Body of pancreas (tissue), 4 donors: Measurements from ENCODE around the gene ELF1. TPM values are rescaled to one million over a fixed set of nuclear protein-coding genes. Genes with fewer than 3 reads are reported as not detected.

Experiments used
- ATAC-seq: fragments of 150-250 bp; one replicate; pipeline ENCODE4 v1.9.1; 2016
- DNase-seq, 4 donors: peaks; one replicate each; pipeline ENCODE4 v3.0.0-alpha.2; 2019
- H3K27ac ChIP-seq, 4 donors: fragments of 200-600 bp; sonication (generic); 1 replicate in 3 of 4; 2 replicates in 1 of 4; pipeline versions ENCODE4 v1.5.1 to v1.6.1; 2016 to 2019; ENCODE audit warnings: mild to moderate bottlenecking in 1 of 4, mixed read lengths in 1 of 4, moderate library complexity in 1 of 4
- H3K27me3 ChIP-seq, 2 donors: fragments of 200-600 bp; sonication (generic); one replicate each; pipeline ENCODE4 v1.6.0; 2016; ENCODE audit warnings: mild to moderate bottlenecking in 1 of 2
- H3K36me3 ChIP-seq, 2 donors: fragments of 200-600 bp; sonication (generic); replicated peaks in 1 of 2; 2 replicates each; pipeline ENCODE4 v1.5.1; 2016; ENCODE audit warnings: low read depth in 2 of 2; ENCODE audit not compliant: insufficient read depth in 1 of 2
- H3K4me1 ChIP-seq: fragments of 200-600 bp; sonication (generic); one replicate; pipeline ENCODE4 v1.6.0; 2016
- H3K4me3 ChIP-seq, 2 donors: fragments of 200-600 bp; sonication (generic); 1 replicate in 1 of 2; 2 replicates in 1 of 2; pipeline ENCODE4 v1.5.1; 2016 to 2019
- H3K9me3 ChIP-seq, 3 donors: fragments of 200-600 bp; sonication (generic); 1 replicate in 2 of 3; 2 replicates in 1 of 3; pipeline ENCODE4 v1.5.1; 2016
- POLR2A ChIP-seq, 3 donors: fragments of 450-650 bp; IDR thresholded peaks; one replicate each; pipeline ENCODE4 v1.6.1; 2016; ENCODE audit warnings: antibody characterized with exemption in 3 of 3, mild to moderate bottlenecking in 2 of 3
- WGBS, 2 donors: methylation state at CpG; one replicate each; pipeline ENCODE4 v1.1.5; 2017; 5-methylcytosine and 5-hydroxymethylcytosine counted together
- intact Hi-C: fragments of 100-400 bp; cut with DNase I; formaldehyde crosslinking; loops from one replicate; pipeline ENCODE4 v1.15.1; 2023
- total RNA-seq, 2 donors: library from RNA; depleted of rRNA; stranded (reverse); fragments of >200 nt; gene quantifications; one replicate each; pipeline ENCODE4 v1.1.0, GENCODE V29; 2016
- TF ChIP-seq, protein P1 (sequence below), 7 experiments: fragments of 450-650 bp in 4 of 7; fragments of 200-600 bp in 3 of 7; sonication (generic) in 3 of 7; IDR thresholded peaks; one replicate each; pipeline ENCODE4 v1.5.1; 2016 to 2019; ENCODE audit warnings: antibody characterized with exemption in 7 of 7

ELF1 gene
- total RNA-seq, 2 donors from 2014 or later, result 40.5 to 61.7 TPM

DNA sequence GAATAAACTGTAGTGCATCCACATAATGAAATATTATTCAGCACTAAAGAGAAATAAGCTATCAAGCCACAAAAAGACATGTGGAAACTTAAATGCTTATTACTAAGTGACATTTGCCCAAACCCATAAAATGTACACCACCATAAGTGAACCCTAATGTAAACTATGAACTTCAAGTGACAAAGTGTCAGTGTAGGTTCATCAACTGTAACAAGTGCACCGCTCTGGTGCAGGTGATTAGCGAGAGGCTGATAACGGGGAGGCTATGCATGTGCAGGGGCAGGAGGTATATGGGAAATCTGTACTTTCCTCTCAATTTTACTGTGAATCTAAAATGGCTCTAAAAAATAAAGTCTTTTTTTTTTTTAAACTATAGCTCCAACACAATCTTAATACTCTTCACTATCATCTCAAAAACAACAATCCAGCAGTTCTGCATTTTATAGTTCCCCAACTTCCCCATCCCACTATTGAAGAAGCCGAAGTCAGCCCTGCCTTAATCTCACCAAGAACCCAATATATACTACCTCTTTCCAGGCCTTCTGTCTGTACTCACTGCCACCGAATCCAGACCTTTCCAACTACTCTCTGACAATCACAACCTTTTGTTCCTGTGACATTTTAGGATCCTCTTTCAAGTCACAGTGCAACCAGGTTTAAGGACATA is 22.6 kb downstream of the ELF1 start:
- Histone ChIP-seq H3K27me3 (no peaks in the 10 kb centered on the region), H3K9me3 (peaks cover 0 to 2% (median 0%) of the 10 kb centered on the region in 3 donors), H3K36me3 (no peaks in the 10 kb centered on the region), H3K4me1 (peaks cover 83% of the 10 kb centered on the region), H3K27ac (peak overlapping the region in 2 of 4 donors; percentile 15 to 76), H3K4me3 (no peak overlapping the region)
- no peak for TF ChIP-seq POLR2A (IDR thresholded peaks at IDR 0.05)
- TF ChIP-seq, protein P1, sequence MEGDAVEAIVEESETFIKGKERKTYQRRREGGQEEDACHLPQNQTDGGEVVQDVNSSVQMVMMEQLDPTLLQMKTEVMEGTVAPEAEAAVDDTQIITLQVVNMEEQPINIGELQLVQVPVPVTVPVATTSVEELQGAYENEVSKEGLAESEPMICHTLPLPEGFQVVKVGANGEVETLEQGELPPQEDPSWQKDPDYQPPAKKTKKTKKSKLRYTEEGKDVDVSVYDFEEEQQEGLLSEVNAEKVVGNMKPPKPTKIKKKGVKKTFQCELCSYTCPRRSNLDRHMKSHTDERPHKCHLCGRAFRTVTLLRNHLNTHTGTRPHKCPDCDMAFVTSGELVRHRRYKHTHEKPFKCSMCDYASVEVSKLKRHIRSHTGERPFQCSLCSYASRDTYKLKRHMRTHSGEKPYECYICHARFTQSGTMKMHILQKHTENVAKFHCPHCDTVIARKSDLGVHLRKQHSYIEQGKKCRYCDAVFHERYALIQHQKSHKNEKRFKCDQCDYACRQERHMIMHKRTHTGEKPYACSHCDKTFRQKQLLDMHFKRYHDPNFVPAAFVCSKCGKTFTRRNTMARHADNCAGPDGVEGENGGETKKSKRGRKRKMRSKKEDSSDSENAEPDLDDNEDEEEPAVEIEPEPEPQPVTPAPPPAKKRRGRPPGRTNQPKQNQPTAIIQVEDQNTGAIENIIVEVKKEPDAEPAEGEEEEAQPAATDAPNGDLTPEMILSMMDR (IDR thresholded peaks at IDR 0.05), result no peak
- intact Hi-C loops, result no loop called here
- ATAC-seq (no peak), DNase-seq (no peak)
- 71 to 91% methylated on average over 5 of the region's 5 CpGs for WGBS, 2 donors

DNA sequence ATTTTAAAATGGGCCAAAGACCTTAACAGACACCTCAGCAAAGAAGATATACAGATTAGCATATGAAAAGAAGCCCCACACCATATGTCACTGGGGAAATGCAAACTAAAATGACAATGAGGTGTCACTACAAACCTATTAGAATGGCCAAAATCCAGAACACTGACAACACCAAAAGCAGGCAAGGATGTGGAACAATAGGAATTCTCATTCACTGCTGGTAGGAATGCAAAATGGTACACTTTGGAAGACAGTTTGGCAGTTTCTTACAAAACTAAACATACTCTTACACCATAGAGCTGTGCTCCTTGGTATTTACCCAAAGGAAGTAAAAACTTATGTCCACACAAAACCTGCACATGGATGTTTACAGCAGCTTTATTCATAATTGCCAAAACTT is 23.1 kb downstream of the ELF1 start:
- Histone ChIP-seq H3K36me3 (no peaks in the 10 kb centered on the region), H3K9me3 (peaks cover 0 to 2% (median 0%) of the 10 kb centered on the region in 3 donors), H3K4me3 (no peak overlapping the region), H3K4me1 (peaks cover 81% of the 10 kb centered on the region), H3K27ac (peak overlapping the region in 2 of 4 donors; percentile 76 to 90), H3K27me3 (no peaks in the 10 kb centered on the region)
- no peak for ATAC-seq
- DNase-seq, result no peak
- intact Hi-C loops, result no loop called here
- TF ChIP-seq, protein P1 (IDR thresholded peaks at IDR 0.05), result no peak
- TF ChIP-seq POLR2A (IDR thresholded peaks at IDR 0.05), result no peak

DNA sequence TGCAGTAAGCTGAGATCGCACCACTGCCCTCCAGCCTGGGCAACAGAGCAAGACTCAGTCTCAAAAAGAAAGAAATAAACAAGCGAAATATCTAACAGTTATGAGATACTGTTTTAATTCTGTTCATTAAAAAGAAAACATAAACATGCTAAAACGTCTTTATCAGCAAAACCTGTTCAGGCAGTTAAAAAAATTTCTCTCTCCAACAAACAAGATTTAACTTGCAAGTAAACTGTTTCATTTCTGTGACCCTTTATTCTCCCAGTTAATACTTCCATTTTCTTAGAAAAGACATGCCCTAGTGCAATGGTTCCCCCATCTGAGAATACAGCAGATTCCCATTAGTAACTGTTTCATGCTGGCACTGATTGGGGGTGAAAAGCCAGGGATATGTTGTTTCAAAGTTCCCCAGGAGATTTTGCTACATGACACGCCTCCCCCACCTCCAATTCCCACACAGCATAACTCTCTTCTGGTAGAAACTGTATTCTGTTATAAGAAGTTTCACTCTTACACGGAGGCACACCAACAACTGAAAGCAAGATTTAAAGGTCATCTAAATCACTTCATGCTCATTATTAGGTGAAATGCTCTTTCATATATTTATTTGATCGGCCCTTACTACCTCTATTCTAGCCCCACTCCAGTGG is 24.4 kb downstream of the ELF1 start:
- H3K36me3 ChIP-seq, result no peaks in the 10 kb centered on the region
- peaks cover 0 to 2% (median 0%) of the 10 kb centered on the region in 3 donors for H3K9me3 ChIP-seq
- no peaks in the 10 kb centered on the region for H3K27me3 ChIP-seq
- TF ChIP-seq POLR2A (IDR thresholded peaks at IDR 0.05), result no peak
- TF ChIP-seq, protein P1 (IDR thresholded peaks at IDR 0.05), result peak in 1 of 7 experiments; percentile 4
- ATAC-seq, result no peak
- WGBS, 2 donors, result 31 to 38% methylated on average over 6 of the region's 6 CpGs
- no peak for DNase-seq
- intact Hi-C loops, result no loop called here
- no peak overlapping the region for H3K4me3 ChIP-seq
- peaks cover 92% of the 10 kb centered on the region for H3K4me1 ChIP-seq
- H3K27ac ChIP-seq, result peak overlapping the region; percentile 66 to 90 (median 79)

DNA sequence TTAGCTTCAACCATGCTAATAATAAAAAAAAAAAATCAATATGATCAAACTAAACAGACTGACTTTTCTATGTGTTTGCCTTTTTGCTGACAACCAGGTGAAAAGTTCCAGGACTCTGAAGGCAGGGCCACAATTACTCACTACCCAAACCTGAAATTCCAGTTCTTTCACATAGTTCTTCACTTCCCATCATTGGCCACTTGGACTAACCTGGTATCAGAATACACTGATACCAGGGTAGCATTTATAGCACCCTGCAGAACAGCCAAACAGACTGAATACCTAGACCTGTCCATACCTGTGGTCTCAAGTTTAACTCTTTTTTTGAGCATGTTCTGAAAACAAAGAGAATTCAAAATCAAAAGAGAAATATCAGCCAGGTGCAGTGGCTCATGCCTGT is 25.1 kb downstream of the ELF1 start:
- Histone ChIP-seq H3K27ac (peak overlapping the region; percentile 66 to 90 (median 79)), H3K4me3 (no peak overlapping the region), H3K4me1 (peaks cover 89% of the 10 kb centered on the region), H3K27me3 (no peaks in the 10 kb centered on the region), H3K9me3 (peaks cover 0 to 2% (median 0%) of the 10 kb centered on the region in 3 donors), H3K36me3 (no peaks in the 10 kb centered on the region)
- intact Hi-C loops, result no loop called here
- TF ChIP-seq POLR2A (IDR thresholded peaks at IDR 0.05), result peak in 2 of 3 donors; percentile 49 to 54
- TF ChIP-seq, protein P1 (IDR thresholded peaks at IDR 0.05), result peak in 5 of 7 experiments; percentile 27 to 88 (median 68)
- peak; percentile 63 to 89 (median 75) for DNase-seq
- peak; percentile 99 for ATAC-seq
